ENCODE data around the gene CPNE5. TPM values are rescaled to one million over a fixed set of nuclear protein-coding genes. Genes with fewer than 3 reads are reported as not detected.

Gene CPNE5
- total and polyA plus RNA-seq, 10 donors = 9.5 to 33.4 (median 19.3) TPM

DNA sequence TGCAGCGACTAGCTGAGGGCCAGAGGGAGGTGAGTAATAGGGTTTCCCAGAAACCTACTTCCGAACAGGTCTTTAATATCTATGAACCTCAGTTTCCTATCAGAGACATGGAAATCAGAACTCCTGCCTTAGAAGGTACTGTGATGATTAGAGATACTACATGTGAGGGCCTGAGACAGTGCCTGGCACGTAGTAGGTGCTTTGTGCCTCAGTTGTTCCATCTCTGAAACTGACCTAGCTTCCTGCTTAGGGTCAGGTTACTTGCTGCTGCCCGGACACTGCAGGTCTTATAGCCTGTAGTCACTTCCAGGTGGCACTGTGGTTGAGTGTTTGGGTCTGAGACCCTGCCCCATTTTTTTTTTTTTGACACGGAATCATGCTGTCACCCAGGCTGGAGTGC, 120.7 kb downstream of the CPNE5 start:
- Histone ChIP-seq H3K4me1 (peaks cover 0 to 11% (median 0%) of the 10 kb centered on the region in 6 donors), H3K4me3 (no peak overlapping the region), H3K36me3 (peaks cover 0 to 86% (median 0%) of the 10 kb centered on the region in 6 donors), H3K9me3 (no peaks in the 10 kb centered on the region), H3K27ac (no peak overlapping the region), H3K27me3 (replicated peaks in 1 of 7) (no peaks in the 10 kb centered on the region)
- WGBS, 5 donors = 79 to 84% (median 82%) methylated on average over 5 of the region's 5 CpGs
- intact Hi-C loops (cut with DNase I; ENCODE audit: low total_unique reads) = no loop called here
- TF ChIP-seq, protein P1, sequence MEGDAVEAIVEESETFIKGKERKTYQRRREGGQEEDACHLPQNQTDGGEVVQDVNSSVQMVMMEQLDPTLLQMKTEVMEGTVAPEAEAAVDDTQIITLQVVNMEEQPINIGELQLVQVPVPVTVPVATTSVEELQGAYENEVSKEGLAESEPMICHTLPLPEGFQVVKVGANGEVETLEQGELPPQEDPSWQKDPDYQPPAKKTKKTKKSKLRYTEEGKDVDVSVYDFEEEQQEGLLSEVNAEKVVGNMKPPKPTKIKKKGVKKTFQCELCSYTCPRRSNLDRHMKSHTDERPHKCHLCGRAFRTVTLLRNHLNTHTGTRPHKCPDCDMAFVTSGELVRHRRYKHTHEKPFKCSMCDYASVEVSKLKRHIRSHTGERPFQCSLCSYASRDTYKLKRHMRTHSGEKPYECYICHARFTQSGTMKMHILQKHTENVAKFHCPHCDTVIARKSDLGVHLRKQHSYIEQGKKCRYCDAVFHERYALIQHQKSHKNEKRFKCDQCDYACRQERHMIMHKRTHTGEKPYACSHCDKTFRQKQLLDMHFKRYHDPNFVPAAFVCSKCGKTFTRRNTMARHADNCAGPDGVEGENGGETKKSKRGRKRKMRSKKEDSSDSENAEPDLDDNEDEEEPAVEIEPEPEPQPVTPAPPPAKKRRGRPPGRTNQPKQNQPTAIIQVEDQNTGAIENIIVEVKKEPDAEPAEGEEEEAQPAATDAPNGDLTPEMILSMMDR (IDR thresholded peaks at IDR 0.05 in 8 of 11, conservative IDR thresholded peaks at IDR 0.05 in 3 of 11) = no peak
- DNase-seq = peak; percentile 15

DNA sequence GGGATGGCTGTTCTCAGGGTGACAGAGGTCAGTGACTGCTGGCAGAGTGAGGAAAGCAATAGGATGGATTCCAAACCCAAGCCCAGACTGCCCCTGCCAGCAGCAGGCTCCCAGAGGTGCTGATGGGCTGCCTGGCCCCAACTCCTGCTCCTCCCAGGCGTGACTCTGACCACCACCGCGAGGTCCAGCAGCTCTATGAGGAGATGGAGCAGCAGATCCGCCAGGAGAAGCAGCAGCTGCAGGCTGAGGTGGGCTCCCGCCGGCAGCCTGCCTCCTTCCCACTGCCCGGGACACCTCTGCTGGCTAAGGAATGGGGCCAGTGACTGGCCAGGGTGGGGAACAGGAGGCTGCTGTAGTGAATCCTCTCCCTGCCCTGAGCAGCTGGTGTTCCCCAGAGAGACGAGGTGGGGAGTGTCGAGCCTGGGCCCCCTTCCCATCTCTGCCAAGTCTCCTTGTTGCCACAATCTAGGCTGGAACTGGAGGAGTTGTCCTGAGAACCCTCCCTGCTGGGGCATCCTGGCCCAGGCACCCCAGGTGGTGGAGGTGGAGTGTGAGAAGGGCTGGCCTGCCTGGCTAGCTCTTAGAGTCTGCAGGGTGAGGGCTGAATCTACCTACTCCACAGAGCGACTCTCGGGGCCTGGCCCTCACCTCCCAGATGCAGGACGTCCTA, 121.2 kb downstream of the CPNE5 start:
- TF ChIP-seq, protein P1 (IDR thresholded peaks at IDR 0.05 in 8 of 11, conservative IDR thresholded peaks at IDR 0.05 in 3 of 11) = no peak
- TF ChIP-seq POLR2A (IDR thresholded peaks at IDR 0.05) (no peak), POLR2AphosphoS5 (IDR thresholded peaks at IDR 0.05) (no peak)
- no peak overlapping the region for H3K4me3 ChIP-seq
- no peaks in the 10 kb centered on the region for H3K27me3 ChIP-seq (replicated peaks in 1 of 7)
- peak; percentile 66 for DNase-seq
- intact Hi-C loops (cut with DNase I; ENCODE audit: low total_unique reads) = no loop called here
- H3K9me3 ChIP-seq = no peaks in the 10 kb centered on the region
- no peak overlapping the region for H3K27ac ChIP-seq
- H3K36me3 ChIP-seq = peaks cover 0 to 86% (median 0%) of the 10 kb centered on the region in 6 donors
- peaks cover 0 to 11% (median 0%) of the 10 kb centered on the region in 6 donors for H3K4me1 ChIP-seq
- 72 to 87% (median 82%) methylated on average over 9 to 12 of the region's 12 CpGs for WGBS, 5 donors

GRCh38 chr6:36717231-36717825, 121.9 kb downstream of the CPNE5 start:
- WGBS, 5 donors = 77 to 82% (median 78%) methylated on average over 12 to 13 of the region's 13 CpGs
- peaks cover 0 to 81% (median 0%) of the 10 kb centered on the region in 6 donors for H3K36me3 ChIP-seq
- no peak overlapping the region for H3K27ac ChIP-seq
- peaks cover 0 to 11% (median 0%) of the 10 kb centered on the region in 6 donors for H3K4me1 ChIP-seq
- H3K9me3 ChIP-seq = no peaks in the 10 kb centered on the region
- DNase-seq = peak; percentile 40
- intact Hi-C loops (cut with DNase I; ENCODE audit: low total_unique reads) = no loop called here
- TF ChIP-seq POLR2AphosphoS5 (IDR thresholded peaks at IDR 0.05) = no peak
- no peak for TF ChIP-seq POLR2A (IDR thresholded peaks at IDR 0.05)
- TF ChIP-seq, protein P1 (IDR thresholded peaks at IDR 0.05 in 8 of 11, conservative IDR thresholded peaks at IDR 0.05 in 3 of 11) = no peak
- H3K27me3 ChIP-seq (replicated peaks in 1 of 7) = no peaks in the 10 kb centered on the region
- no peak overlapping the region for H3K4me3 ChIP-seq

DNA sequence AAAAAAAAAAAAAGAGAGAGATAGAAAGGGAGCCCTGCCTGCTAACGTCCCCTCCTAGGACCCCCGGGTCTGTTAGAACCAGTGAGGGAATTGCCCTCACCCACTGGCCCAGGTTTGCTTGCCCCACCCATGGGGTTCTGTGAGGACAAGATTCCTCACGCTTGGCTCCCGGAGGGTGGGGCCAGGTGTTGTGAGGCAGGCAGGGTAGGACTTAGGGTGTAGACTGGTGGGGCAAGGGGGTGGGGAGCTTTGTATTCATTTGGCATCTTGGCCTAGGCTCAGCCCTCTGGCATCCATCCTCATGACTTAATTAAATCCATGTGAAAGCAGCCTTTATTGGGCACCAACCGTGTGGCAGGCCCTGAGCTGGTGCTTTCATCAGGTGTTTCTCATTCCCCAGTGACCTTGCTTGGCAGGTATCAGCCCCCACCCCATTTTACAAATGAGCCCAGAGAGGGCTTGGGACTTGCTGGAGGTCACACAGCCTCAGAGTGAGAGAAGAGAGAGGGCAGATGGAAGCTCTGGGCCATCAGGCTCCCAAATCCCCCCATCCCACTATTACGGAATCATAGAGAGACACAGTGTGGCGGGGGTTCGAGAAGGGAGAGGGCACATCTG, 122.7 kb downstream of the CPNE5 start:
- TF ChIP-seq, protein P1 (IDR thresholded peaks at IDR 0.05 in 8 of 11, conservative IDR thresholded peaks at IDR 0.05 in 3 of 11) = no peak
- Histone ChIP-seq H3K9me3 (no peaks in the 10 kb centered on the region), H3K36me3 (peaks cover 0 to 74% (median 0%) of the 10 kb centered on the region in 6 donors), H3K27ac (no peak overlapping the region), H3K4me1 (peaks cover 0 to 11% (median 0%) of the 10 kb centered on the region in 6 donors), H3K4me3 (no peak overlapping the region), H3K27me3 (replicated peaks in 1 of 7) (no peaks in the 10 kb centered on the region)
- intact Hi-C loops (cut with DNase I; ENCODE audit: low total_unique reads) = no loop called here
- peak; percentile 40 for DNase-seq
- WGBS, 5 donors = 80 to 96% (median 90%) methylated on average over 8 of the region's 8 CpGs

All from spleen (tissue), 11 donors.